Thoracic aorta (tissue), 2 donors: ENCODE measurements around the gene TRAK1. TPM values are rescaled to one million over a fixed set of nuclear protein-coding genes. Genes with fewer than 3 reads are reported as not detected.

Experiments
- ATAC-seq: fragments of 150-250 bp; one replicate; pipeline ENCODE4 v1.8.0; 2017; ENCODE audit warnings: low read depth; ENCODE audit not compliant: insufficient number of reproducible peaks, low FRiP score
- DNase-seq: peaks from one replicate; pipeline ENCODE4 v3.0.0-alpha.2; 2020; ENCODE audit warnings: low spot score
- H3K27ac ChIP-seq, 2 donors: fragments of 200-600 bp; sonication (generic); 1 replicate in 1 of 2; 2 replicates in 1 of 2; pipeline ENCODE4 v1.5.1; 2016; ENCODE audit warnings: mild to moderate bottlenecking in 2 of 2, moderate library complexity in 2 of 2
- H3K27me3 ChIP-seq: fragments of 200-600 bp; sonication (generic); replicated peaks from 2 replicates; pipeline ENCODE4 v1.6.0; 2016; ENCODE audit warnings: mild to moderate bottlenecking; ENCODE audit not compliant: insufficient read depth
- H3K36me3 ChIP-seq: fragments of 200-600 bp; sonication (generic); one replicate; pipeline ENCODE4 v1.5.1; 2016
- H3K4me1 ChIP-seq, 2 donors: fragments of 200-600 bp; sonication (generic); 1 replicate in 1 of 2; 2 replicates in 1 of 2; pipeline versions ENCODE4 v1.5.1 to v1.6.0; 2016; ENCODE audit warnings: low read depth in 2 of 2, mild to moderate bottlenecking in 1 of 2; ENCODE audit not compliant: control insufficient read depth in 1 of 2
- H3K4me3 ChIP-seq: fragments of 200-600 bp; sonication (generic); 2 replicates; pipeline ENCODE4 v1.5.1; 2016; ENCODE audit warnings: mild to moderate bottlenecking
- H3K9me3 ChIP-seq: fragments of 200-600 bp; sonication (generic); 2 replicates; pipeline ENCODE4 v1.5.1; 2016
- total RNA-seq, 2 donors: library from RNA; depleted of rRNA; stranded (reverse); fragments of >200 nt; gene quantifications; one replicate each; pipeline versions ENCODE4 v1.1.0 to v1.2.3, GENCODE V29; 2016
- TF ChIP-seq, protein P1 (sequence below): fragments of 200-600 bp; sonication (generic); IDR thresholded peaks from one replicate; pipeline ENCODE4 v1.5.1; 2019; ENCODE audit warnings: antibody characterized with exemption

TRAK1 gene
- total RNA-seq, 2 donors from 2014 or later, result 35.1 to 36.0 TPM

DNA sequence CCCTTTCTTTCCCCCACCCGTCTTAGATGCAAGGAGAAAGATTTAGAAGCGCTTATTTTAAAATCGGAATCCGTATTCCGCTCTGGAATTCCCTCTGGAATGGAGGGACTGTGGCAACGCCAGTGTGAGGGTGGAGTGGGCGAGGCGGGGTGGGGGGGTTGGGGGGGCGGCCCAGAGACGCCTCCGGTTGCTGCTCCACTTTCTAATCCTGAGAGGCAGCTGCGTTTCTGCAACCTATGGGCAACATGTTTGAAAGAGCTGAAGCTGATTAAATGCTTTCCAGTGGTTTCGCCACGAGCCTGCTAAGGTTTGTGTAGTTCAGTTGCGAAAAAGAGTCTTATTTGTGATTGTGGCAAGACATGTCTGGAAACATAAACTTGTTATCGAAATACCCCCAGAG is 174.9 kb downstream of the TRAK1 start, which contains the start of gene CCK:
Gene CCK, minus strand, starts transcription at position 101 of the 400 bp plus-strand sequence. CDS start 2,555 bp downstream, outside the sequence.
- Histone ChIP-seq H3K4me1 (peaks cover 4 to 18% of the 10 kb centered on the region in 2 donors), H3K27ac (no peak within 1 kb of the TSS), H3K9me3 (no peaks in the 10 kb centered on the region), H3K36me3 (no peaks in the 10 kb centered on the region), H3K4me3 (no peak within 1 kb of the TSS), H3K27me3 (peaks cover 5% of the 10 kb centered on the region)
- ATAC-seq (no peak), DNase-seq (no peak)
- TF ChIP-seq, protein P1, sequence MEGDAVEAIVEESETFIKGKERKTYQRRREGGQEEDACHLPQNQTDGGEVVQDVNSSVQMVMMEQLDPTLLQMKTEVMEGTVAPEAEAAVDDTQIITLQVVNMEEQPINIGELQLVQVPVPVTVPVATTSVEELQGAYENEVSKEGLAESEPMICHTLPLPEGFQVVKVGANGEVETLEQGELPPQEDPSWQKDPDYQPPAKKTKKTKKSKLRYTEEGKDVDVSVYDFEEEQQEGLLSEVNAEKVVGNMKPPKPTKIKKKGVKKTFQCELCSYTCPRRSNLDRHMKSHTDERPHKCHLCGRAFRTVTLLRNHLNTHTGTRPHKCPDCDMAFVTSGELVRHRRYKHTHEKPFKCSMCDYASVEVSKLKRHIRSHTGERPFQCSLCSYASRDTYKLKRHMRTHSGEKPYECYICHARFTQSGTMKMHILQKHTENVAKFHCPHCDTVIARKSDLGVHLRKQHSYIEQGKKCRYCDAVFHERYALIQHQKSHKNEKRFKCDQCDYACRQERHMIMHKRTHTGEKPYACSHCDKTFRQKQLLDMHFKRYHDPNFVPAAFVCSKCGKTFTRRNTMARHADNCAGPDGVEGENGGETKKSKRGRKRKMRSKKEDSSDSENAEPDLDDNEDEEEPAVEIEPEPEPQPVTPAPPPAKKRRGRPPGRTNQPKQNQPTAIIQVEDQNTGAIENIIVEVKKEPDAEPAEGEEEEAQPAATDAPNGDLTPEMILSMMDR, result no peak

- peaks cover 4 to 18% of the 10 kb centered on the region in 2 donors for H3K4me1 ChIP-seq
- no peaks in the 10 kb centered on the region for H3K9me3 ChIP-seq
- DNase-seq, result no peak
- no peak overlapping the region for H3K27ac ChIP-seq
- no peak for ATAC-seq
- peaks cover 5% of the 10 kb centered on the region for H3K27me3 ChIP-seq
- TF ChIP-seq, protein P1, result no peak
- H3K4me3 ChIP-seq, result no peak overlapping the region
- H3K36me3 ChIP-seq, result no peaks in the 10 kb centered on the region
Observed at GRCh38 chr3:42267878-42268277, 176.7 kb downstream of the TRAK1 start.

DNA sequence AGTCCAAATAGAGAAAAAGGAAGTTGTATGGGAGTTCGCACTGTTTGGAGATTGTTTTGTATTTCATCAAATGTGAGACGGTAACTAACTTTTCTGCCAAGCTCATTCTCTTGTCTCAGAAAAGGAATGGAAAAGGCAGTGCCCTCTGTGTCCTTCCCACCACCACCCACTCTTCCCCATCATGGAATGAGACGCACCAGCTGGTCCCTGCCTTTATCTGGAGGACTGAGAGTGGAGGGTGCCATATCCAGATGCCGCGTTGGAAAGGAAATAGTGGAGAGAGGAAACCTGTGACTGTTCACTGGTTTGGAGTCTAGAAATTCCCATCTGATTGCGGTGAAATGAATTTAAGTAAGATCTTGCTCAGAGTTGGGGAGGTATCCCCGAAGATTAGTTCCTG is 178.5 kb downstream of the TRAK1 start:
- Histone ChIP-seq H3K36me3 (no peaks in the 10 kb centered on the region), H3K27me3 (peaks cover 5% of the 10 kb centered on the region), H3K4me3 (no peak overlapping the region), H3K4me1 (peaks cover 0 to 1% of the 10 kb centered on the region in 2 donors), H3K27ac (no peak overlapping the region), H3K9me3 (no peaks in the 10 kb centered on the region)
- TF ChIP-seq, protein P1, result no peak
- DNase-seq, result no peak
- ATAC-seq, result no peak

DNA sequence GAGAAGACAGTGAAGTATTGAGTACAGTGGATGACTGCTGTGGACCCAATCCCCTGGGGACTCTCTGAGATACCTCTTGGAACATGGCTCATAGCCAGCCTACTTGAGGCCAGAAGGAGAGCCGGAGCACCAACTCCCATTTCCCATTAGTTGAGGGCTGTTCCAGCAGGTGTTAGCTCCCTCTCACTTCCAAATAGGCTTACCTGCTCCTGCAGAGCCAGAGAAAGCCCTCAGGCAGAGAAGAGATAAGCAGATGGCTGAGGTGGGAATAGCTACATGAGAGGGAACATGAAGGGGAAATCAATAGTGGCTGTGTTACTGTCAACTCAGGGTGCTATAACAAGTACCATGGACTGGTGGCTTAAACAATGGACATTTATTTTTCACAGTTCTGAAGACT is 179.4 kb downstream of the TRAK1 start:
- ATAC-seq (no peak), DNase-seq (no peak)
- TF ChIP-seq, protein P1, result no peak
- Histone ChIP-seq H3K27ac (no peak overlapping the region), H3K9me3 (no peaks in the 10 kb centered on the region), H3K4me1 (no peaks in the 10 kb centered on the region), H3K4me3 (no peak overlapping the region), H3K27me3 (peaks cover 4% of the 10 kb centered on the region), H3K36me3 (no peaks in the 10 kb centered on the region)

- no peaks in the 10 kb centered on the region for H3K27me3 ChIP-seq
- DNase-seq (no peak), ATAC-seq (no peak)
- TF ChIP-seq, protein P1, result no peak
- H3K9me3 ChIP-seq, result no peaks in the 10 kb centered on the region
- no peak overlapping the region for H3K27ac ChIP-seq
- H3K4me1 ChIP-seq, result no peaks in the 10 kb centered on the region
- no peak overlapping the region for H3K4me3 ChIP-seq
- no peaks in the 10 kb centered on the region for H3K36me3 ChIP-seq
Observed at GRCh38 chr3:42271786-42272185, 180.6 kb downstream of the TRAK1 start.
